Measurements from ENCODE around the gene VAV2. TPM values are rescaled to one million over a fixed set of nuclear protein-coding genes. Genes with fewer than 3 reads are reported as not detected.

VAV2 gene
- total RNA-seq, 1 donor from 2014 or later = 12.7 TPM

- DNase-seq (ENCODE audit: low spot score in 2 of 2) = no peak
- Histone ChIP-seq H3K9me3 (no peaks in the 10 kb centered on the region), H3K36me3 (no peaks in the 10 kb centered on the region), H3K27ac (no peak overlapping the region), H3K4me3 (no peak overlapping the region), H3K4me1 (no peaks in the 10 kb centered on the region), H3K27me3 (no peaks in the 10 kb centered on the region)
- intact Hi-C loops (cut with DNase I) = no loop called here
- TF ChIP-seq, protein P1, sequence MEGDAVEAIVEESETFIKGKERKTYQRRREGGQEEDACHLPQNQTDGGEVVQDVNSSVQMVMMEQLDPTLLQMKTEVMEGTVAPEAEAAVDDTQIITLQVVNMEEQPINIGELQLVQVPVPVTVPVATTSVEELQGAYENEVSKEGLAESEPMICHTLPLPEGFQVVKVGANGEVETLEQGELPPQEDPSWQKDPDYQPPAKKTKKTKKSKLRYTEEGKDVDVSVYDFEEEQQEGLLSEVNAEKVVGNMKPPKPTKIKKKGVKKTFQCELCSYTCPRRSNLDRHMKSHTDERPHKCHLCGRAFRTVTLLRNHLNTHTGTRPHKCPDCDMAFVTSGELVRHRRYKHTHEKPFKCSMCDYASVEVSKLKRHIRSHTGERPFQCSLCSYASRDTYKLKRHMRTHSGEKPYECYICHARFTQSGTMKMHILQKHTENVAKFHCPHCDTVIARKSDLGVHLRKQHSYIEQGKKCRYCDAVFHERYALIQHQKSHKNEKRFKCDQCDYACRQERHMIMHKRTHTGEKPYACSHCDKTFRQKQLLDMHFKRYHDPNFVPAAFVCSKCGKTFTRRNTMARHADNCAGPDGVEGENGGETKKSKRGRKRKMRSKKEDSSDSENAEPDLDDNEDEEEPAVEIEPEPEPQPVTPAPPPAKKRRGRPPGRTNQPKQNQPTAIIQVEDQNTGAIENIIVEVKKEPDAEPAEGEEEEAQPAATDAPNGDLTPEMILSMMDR (IDR thresholded peaks at IDR 0.05) = no peak
These were observed 140.4 kb downstream of the VAV2 start for GRCh38 chr9:133851693-133852092.

- no peak for DNase-seq (ENCODE audit: low spot score in 2 of 2)
- H3K9me3 ChIP-seq = no peaks in the 10 kb centered on the region
- no peaks in the 10 kb centered on the region for H3K36me3 ChIP-seq
- no peak overlapping the region for H3K27ac ChIP-seq
- H3K4me3 ChIP-seq = no peak overlapping the region
- no peaks in the 10 kb centered on the region for H3K27me3 ChIP-seq
- TF ChIP-seq, protein P1 (IDR thresholded peaks at IDR 0.05) = no peak
- no peaks in the 10 kb centered on the region for H3K4me1 ChIP-seq
- intact Hi-C loops (cut with DNase I) = no loop called here
These were observed 141.2 kb downstream of the VAV2 start for GRCh38 chr9:133850937-133851336.

- intact Hi-C loops (cut with DNase I) = no loop called here
These were observed 142.0 kb downstream of the VAV2 start for GRCh38 chr9:133850161-133850560.

GRCh38 chr9:133849110-133849670 is 142.9 kb downstream of the VAV2 start:
- Histone ChIP-seq H3K4me3 (no peak overlapping the region), H3K4me1 (no peaks in the 10 kb centered on the region), H3K27me3 (no peaks in the 10 kb centered on the region), H3K36me3 (no peaks in the 10 kb centered on the region), H3K9me3 (no peaks in the 10 kb centered on the region), H3K27ac (no peak overlapping the region)
- TF ChIP-seq, protein P1 (IDR thresholded peaks at IDR 0.05) = no peak
- intact Hi-C loops (cut with DNase I) = no loop called here
- DNase-seq (ENCODE audit: low spot score in 2 of 2) = no peak

More at GRCh38 chr9:133850161-133850560, 142.0 kb downstream of the VAV2 start:
- Histone ChIP-seq H3K4me1 (no peaks in the 10 kb centered on the region), H3K4me3 (no peak overlapping the region), H3K9me3 (no peaks in the 10 kb centered on the region), H3K27ac (no peak overlapping the region), H3K36me3 (no peaks in the 10 kb centered on the region), H3K27me3 (no peaks in the 10 kb centered on the region)
- DNase-seq (ENCODE audit: low spot score in 2 of 2) = no peak
- TF ChIP-seq, protein P1 (IDR thresholded peaks at IDR 0.05) = no peak

DNA sequence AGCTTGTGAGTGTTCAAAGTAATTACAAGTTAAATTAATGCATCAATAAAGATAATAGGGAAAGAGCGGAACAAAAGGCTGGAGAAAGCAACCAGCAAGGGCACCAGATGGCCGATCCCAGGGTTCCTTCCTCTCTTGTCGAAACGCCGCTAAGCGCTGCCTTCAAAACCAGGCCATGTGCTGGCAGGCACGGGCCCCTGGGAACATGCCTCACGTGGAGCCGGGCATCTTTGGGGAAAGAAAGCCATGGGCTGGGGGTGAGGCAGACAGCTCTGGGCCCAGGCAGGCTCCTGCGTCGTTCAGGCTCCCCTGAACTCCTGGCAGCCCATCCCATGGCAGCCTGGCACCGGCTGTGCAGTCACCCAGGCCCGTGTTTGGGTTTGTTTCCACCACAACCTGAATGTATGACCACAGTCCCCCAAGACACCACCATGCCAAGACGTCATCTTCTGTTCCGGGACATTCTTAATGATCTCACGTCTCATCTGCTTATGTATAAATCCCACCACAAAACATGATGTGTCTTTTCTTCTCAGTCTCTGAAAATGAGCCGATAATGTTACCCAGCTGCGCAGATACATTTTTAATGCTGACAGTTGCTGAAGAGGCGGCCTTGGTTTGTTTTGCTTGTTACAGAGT is 143.5 kb downstream of the VAV2 start:
- intact Hi-C loops (cut with DNase I) = no loop called here

More for the DNA sequence above, 143.5 kb downstream of the VAV2 start:
- Histone ChIP-seq H3K4me1 (no peaks in the 10 kb centered on the region), H3K27ac (no peak overlapping the region), H3K4me3 (no peak overlapping the region), H3K9me3 (no peaks in the 10 kb centered on the region), H3K27me3 (no peaks in the 10 kb centered on the region), H3K36me3 (no peaks in the 10 kb centered on the region)
- no peak for DNase-seq (ENCODE audit: low spot score in 2 of 2)
- TF ChIP-seq, protein P1 (IDR thresholded peaks at IDR 0.05) = no peak
